ENCODE results near the gene PLCD3.

The PLCD3 gene

GRCh38 chr17:45161288-45162024 is 29.1 kb upstream of the PLCD3 start, which contains the start of gene HEXIM2:
HEXIM2 (plus strand) TSS chr17:45161875; CDS start chr17:45162794, 919 bp downstream.
- no peak for TF ChIP-seq JUND (IDR thresholded peaks at IDR 0.05; ENCODE audit: low read depth)
- in situ Hi-C loops (cut with HindIII; ENCODE audit: low pct_unique_long_range_greater_than_20kb, low sequenced_read_pairs), result no loop called here

GRCh38 chr17:45160447-45161287 is 28.4 kb upstream of the PLCD3 start:
- TF ChIP-seq JUND (IDR thresholded peaks at IDR 0.05; ENCODE audit: low read depth), result no peak
- in situ Hi-C loops (cut with HindIII; ENCODE audit: low pct_unique_long_range_greater_than_20kb, low sequenced_read_pairs), result no loop called here
- peak in 1 of 2 experiments; percentile 70 for DNase-seq (ENCODE audit: low read depth in 1 of 2, low spot score in 1 of 2)

More at GRCh38 chr17:45161288-45162024, 29.1 kb upstream of the PLCD3 start, which contains the start of gene HEXIM2:
- peak; percentile 92 to 100 for DNase-seq (ENCODE audit: low read depth in 1 of 2, low spot score in 1 of 2)

GRCh38 chr17:45156242-45156641 is 23.9 kb upstream of the PLCD3 start:
- DNase-seq (ENCODE audit: low read depth in 1 of 2, low spot score in 1 of 2), result no peak
- in situ Hi-C loops (cut with HindIII; ENCODE audit: low pct_unique_long_range_greater_than_20kb, low sequenced_read_pairs), result no loop called here
- no peak for TF ChIP-seq JUND (IDR thresholded peaks at IDR 0.05; ENCODE audit: low read depth)

- in situ Hi-C loops (cut with HindIII; ENCODE audit: low pct_unique_long_range_greater_than_20kb, low sequenced_read_pairs), result no loop called here
- peak in 1 of 2 experiments; percentile 89 for DNase-seq (ENCODE audit: low read depth in 1 of 2, low spot score in 1 of 2)
Observed at GRCh38 chr17:45155483-45155882, 23.2 kb upstream of the PLCD3 start.

GRCh38 chr17:45155029-45155428 is 22.7 kb upstream of the PLCD3 start:
- no peak for DNase-seq (ENCODE audit: low read depth in 1 of 2, low spot score in 1 of 2)
- in situ Hi-C loops (cut with HindIII; ENCODE audit: low pct_unique_long_range_greater_than_20kb, low sequenced_read_pairs), result no loop called here
- TF ChIP-seq JUND (IDR thresholded peaks at IDR 0.05; ENCODE audit: low read depth), result no peak

More at GRCh38 chr17:45155483-45155882, 23.2 kb upstream of the PLCD3 start:
- TF ChIP-seq JUND (IDR thresholded peaks at IDR 0.05; ENCODE audit: low read depth), result no peak

- TF ChIP-seq JUND (IDR thresholded peaks at IDR 0.05; ENCODE audit: low read depth), result no peak; the same call in 1 of the 2 replicates
- DNase-seq (ENCODE audit: low read depth in 1 of 2, low spot score in 1 of 2), result peak in 1 of 2 experiments; percentile 35
- in situ Hi-C loops (cut with HindIII; ENCODE audit: low pct_unique_long_range_greater_than_20kb, low sequenced_read_pairs), result no loop called here
Observed at GRCh38 chr17:45150911-45151809, 18.8 kb upstream of the PLCD3 start.

GRCh38 chr17:45149669-45150664 is 17.7 kb upstream of the PLCD3 start:
- peak in 1 of 2 experiments; percentile 81 for DNase-seq (ENCODE audit: low read depth in 1 of 2, low spot score in 1 of 2)
- peak; percentile 63; the same call in 1 of the 2 replicates for TF ChIP-seq JUND (IDR thresholded peaks at IDR 0.05; ENCODE audit: low read depth)
- in situ Hi-C loops (cut with HindIII; ENCODE audit: low pct_unique_long_range_greater_than_20kb, low sequenced_read_pairs), result no loop called here

GRCh38 chr17:45149037-45149668 is 16.8 kb upstream of the PLCD3 start:
- DNase-seq (ENCODE audit: low read depth in 1 of 2, low spot score in 1 of 2), result peak; percentile 76 to 93
- in situ Hi-C loops (cut with HindIII; ENCODE audit: low pct_unique_long_range_greater_than_20kb, low sequenced_read_pairs), result no loop called here
- 0 out of 2 replicates have a peak, but pooled peaks have one; percentile 4 for TF ChIP-seq JUND (IDR thresholded peaks at IDR 0.05; ENCODE audit: low read depth)

GRCh38 chr17:45148183-45149036 is 16.1 kb upstream of the PLCD3 start, which contains the start of gene HEXIM1:
HEXIM1 (plus strand) TSS chr17:45148475; CDS start chr17:45149191, 716 bp downstream.
- TF ChIP-seq JUND (IDR thresholded peaks at IDR 0.05; ENCODE audit: low read depth), result peak; percentile 72
- in situ Hi-C loops (cut with HindIII; ENCODE audit: low pct_unique_long_range_greater_than_20kb, low sequenced_read_pairs), result no loop called here
- peak; percentile 98 to 100 for DNase-seq (ENCODE audit: low read depth in 1 of 2, low spot score in 1 of 2)

Data from T47D (cell line).